Measurements from ENCODE around the gene PEPD.

The PEPD gene

GRCh38 chr19:33471111-33471996, 50.2 kb downstream of the PEPD start:
- no peak for DNase-seq

DNA sequence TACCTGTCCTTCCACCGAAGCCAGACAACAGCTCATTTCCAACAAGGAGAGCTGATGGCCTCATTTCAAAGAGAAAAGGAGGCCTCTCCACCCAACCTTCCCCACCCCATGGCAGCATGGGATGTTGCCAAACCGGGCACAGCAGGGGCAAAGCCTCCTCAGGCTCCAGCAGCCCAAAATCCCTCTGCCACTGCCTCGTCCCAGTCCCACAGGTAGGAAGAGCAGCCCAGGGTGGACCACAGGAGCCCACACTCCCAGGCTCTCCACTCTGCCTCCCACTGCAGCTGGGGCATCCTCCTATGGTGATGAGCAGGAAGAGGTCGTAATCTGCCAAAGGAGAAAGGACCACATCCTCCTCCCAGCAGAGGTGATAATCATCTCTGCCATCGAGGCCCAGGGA, 50.9 kb downstream of the PEPD start:
- no peak for DNase-seq

DNA sequence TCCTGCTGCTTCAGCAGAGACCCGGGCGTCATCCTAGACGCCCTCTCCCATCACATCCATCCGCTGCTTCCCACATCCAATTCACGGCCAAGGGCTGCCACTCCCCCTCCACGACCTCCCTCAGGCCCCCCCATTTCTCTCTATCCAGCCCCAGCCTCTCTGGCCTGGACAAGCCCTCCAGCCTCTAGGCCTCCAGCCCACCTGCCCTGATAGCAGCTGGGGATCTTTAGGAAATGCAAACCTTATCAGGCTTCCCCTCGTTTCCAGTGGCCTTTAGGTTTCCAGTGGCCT, 51.6 kb downstream of the PEPD start:
- DNase-seq, result no peak

DNA sequence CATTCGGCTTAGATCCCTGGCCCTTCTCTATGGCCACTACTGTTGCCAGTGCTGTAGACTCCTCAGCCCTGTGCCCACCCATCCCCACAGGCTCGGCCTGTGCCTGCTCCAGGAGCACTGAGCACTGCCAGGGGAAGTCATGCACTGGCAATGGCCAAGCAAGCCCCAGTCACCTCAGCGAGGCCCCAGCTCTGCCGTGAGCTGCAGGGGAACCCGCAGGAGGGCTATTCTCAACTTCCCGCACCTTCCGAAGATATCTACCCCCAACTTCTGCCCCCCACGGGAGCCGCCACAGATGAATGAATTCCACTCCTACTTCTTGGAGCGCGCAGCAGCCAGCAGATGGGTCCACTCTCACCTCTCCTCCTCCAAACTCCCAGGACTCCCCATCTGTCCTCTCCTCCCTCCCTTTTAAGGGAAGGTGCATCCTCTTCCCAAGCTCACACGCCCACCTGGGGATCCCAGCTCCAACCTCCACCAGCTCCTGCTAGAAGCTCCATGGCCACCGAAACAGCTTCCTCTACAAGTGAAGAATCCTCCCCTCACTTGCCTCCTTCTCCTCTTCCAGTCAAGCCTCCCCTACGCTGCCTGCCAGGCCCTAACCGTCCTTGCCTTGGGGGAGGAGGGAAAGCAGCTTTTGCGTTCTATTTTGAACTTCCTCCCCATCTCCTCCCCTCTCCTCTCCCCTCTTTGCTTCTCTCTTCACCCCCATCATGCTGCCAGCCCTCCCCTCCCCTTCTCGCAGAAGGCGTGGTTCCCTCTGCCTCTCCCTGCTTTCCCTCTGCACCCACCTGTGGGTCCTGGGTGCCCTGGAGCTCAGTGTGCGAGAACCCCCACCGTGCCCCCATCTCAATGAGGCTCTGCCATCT, 52.2 kb downstream of the PEPD start:
- no peak for DNase-seq

DNA sequence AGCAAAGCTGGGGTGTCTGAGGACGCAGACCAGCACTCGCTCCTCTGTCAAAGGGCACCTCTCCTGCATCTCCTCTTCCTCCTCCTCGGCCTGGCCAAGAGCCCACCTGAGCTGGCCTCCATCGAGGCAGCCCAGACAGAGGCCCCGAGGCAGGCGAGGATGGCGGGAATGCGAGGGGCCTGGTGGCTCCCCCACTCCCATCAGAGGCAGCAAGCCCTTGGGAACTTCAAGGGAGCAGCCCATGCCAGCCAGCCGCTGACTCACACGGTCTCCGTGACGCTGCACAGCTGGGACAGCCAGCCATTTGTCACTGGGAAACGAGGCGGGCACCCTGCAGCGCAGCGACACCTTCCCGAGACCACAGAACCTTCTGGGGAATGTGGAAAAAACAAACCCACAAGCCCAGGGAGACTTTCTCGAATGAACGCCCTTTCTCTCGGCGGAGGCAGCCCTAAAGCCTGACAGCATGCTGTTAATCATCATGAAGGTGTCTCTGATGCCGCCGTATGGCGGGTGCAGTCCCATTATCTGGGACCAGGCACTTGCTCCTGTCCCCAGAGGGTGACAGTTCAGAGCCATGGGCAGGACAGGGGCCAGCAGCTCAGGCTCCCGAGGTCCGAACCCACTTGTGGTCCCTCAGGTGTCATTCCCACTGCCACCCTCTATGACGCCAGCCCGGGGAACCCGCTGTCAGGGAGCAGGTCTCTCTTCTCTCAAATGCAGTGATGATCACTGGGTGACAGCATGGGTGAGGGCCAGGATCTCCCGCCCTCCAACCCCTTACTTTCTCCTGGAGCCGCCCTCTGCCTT, 53.0 kb downstream of the PEPD start:
- no peak for DNase-seq

GRCh38 chr19:33467851-33468250, 53.7 kb downstream of the PEPD start:
- no peak for DNase-seq

DNA sequence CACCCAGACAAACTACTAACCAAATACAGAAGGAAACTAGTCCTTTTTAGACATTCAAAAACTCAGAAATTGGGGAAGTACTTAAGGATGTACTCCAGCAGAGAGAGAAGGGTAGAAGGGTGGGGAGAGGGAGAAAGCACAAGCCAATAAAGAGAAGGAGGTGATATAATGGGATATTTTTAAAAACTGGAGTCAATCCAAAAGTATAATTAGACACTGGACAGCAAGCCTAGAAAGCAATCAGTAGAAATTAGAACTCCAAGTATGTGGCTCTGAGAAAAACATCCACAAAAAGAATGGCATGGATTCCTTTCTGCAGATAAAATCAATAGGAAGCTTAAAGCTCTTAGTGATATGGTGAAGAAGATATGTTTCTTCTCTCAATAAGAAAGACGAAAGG, 55.8 kb downstream of the PEPD start:
- no peak for DNase-seq

GRCh38 chr19:33465371-33465770, 56.2 kb downstream of the PEPD start:
- no peak for DNase-seq

- no peak for DNase-seq
Measured at GRCh38 chr19:33464733-33465115, 56.9 kb downstream of the PEPD start.

DNA sequence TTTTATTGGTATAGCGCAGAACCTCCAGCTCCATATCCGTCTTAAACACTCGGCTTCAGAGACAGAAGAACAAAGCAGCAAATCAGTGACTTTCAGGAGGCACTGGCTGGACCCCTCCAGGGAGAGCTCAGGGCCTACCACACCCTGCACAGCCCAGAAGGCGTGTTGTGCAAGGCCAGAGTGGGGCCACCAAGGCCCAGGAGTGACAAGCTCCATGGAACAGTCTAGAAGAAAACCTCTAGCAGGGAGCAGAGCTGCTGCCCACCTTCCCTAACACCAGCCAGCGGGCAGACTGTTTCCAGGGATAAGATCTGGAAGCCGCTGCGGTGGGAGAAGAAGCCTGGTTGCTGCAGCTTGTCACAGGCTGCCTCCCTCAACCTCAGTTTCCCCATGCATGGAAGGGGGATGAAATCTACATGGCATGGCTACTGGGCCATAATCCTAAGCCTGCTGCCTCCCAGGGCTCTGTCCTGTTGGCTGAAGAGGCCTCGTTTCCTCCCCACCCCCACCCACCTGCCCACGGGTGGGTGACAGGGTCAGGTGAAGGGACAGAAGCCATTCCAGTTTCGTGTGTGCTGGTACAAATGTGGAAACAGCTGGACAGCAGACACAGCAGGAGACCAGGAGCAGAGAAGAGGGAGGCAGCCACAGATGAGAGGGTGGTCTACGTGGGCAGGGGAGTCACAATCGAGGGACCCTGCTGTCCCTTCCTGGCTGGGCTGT, 57.4 kb downstream of the PEPD start:
- DNase-seq, result no peak

DNA sequence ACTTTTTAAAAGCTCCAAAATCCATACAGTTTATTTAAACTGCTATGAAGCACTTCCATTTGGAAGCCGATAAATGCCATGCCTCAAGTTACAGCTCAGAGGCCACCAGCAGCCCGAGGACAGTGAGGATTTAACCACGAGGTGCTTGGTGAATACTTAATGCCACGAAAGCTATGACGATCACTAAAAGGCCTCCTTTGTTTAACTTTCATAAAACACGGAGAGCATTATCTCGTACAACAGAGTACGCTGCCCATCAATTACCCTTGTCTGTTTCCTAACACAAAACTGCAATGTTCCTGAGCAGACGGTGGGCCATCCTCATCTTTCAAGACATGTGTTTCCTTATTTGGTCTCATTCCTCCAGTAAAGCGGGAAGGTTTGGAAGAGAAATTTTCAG, 58.4 kb downstream of the PEPD start:
- DNase-seq, result no peak

DNA sequence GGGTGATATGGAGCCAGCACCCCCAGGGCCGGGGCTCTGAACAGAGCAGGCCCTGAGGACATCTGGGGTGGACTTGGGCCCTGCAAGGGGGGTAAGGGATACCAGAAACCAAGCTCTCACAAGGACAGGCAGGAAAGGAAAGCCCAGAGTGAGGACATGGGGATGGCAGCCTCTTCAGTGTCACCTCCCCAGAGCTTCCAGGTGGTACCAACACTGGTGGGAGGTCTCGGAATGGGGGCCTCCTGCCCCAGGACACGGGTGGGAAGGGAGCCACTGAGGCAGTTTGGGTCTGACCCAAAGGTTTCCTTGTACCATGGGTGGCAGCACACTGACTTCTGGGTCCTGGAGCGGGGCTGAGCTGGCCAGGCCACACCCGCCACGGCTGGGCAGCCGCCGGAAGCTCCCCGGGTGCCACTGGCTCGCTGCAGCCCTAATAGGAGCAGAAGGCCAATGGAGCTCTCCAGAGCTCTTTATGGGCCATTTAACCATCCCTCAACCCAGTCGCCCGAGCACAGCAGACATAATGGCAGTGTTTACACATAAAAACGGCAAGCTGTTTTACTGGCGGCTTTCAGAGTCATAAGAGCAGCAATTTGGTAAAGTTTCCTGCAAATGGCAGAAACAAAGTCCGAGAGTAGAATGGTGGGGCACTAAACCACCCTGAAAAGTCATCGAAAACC, 59.3 kb downstream of the PEPD start:
- DNase-seq, result no peak

DNA sequence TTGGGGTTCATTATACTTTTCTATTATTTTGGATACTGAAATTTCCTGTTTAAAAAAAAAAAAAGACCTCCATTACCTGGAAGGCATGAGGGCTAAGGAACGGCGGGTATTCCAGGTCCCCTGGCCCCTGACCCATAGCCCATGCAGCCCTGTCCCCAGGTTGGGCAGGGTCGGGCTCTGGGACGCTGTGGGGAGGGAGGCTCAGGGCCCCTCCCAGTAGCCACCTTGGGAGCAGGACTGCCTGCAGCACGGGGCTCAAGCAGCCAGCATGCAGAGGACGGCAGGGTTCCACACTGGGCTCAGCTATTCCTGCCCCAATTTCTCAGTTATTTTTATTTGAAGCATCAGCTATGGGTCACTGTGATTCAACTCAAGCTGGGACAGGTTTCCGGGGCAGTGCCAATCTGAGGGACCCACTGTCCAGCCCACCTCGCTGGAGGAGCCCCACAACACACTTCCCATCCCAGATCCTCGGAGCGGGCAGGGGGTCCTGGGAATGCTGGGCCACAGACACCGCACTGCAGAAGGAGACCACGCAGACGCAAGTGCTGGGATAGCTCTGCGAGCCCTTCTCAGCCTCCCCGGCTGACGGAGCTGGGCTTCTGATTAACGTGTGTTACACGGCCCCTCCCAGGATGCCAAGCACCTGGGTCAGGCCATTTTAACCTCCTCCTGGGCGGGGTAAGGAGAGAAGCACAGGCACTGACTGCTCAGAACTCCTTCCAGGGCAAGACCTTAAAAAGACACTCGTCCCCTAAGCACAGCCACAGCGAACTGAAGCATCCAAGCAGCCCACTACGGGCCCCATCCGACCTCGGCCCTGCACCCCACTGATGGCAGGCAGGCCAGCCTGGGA, 60.1 kb downstream of the PEPD start:
- DNase-seq, result no peak

GRCh38 chr19:33460221-33460908, 61.2 kb downstream of the PEPD start:
- DNase-seq, result no peak

DNA sequence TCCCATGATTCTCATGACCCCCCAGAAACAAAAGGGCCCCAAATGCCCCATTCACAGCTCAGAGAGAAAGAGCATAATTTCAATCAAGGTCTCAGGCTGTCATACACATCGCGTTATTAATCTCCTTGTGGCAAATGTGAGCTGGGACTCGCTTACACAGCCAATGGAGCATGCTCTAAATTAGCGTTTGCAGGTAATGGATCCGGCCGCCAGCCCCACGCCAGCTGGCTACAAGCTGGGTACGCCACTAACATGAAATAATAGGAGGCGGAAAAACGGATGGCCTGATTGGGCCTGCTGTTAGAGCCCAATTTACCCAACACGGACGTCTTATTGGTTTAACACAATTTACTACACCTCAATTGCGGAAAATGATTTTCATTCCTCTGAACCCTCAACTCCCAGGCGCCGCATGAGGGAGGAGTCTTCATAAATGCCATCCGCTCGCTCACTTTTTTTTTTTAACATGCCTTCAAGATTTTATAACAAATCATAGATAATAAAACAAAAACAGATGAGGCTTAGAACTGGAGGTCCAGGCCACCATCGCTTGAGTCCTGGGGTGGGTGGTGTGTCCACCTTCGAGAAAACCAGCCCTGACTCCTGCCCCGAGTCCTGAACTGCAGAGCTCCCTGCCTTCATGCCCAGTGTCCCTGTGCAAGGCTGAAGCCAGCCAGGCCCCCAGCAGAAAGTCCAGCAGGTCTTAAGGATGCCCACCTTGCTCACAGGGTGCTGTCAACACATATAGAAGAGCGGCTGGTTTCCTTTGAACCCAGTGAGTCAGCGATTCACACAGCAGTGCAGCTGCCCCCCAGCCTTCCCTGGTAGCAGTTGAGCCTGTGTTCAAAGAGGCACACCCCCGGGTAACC, 62.1 kb downstream of the PEPD start:
- DNase-seq, result no peak

- DNase-seq, result no peak
Measured at GRCh38 chr19:33458807-33459206, 62.8 kb downstream of the PEPD start.

DNA sequence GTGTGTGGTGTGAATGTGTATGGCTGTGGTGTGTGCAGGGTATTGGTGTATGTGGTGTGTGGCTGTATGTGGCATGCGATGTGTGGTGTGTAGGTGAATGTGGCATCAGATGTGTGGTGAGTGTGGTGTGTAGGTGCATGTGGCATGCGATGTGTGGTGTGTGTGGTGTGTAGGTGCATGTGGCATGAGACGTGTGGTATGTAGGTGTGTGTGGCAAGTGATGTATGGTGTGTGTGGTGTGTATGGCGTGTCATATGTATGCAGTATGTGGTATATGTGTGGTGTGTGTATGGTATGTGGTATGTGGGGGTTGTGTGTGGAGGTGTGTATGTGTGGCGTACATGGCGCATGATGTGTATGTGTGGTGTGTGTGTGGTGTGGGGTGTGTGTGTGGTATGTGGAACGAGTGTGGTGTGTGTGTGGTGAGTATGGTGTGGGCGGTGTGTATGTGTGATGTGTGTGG, 63.4 kb downstream of the PEPD start:
- no peak for DNase-seq

GRCh38 chr19:33456845-33457220, 64.8 kb downstream of the PEPD start:
- no peak for DNase-seq

GRCh38 chr19:33456076-33456844, 65.3 kb downstream of the PEPD start:
- DNase-seq, result no peak
